ENCODE measurements around the gene GATAD2A. TPM values are rescaled to one million over a fixed set of nuclear protein-coding genes. Genes with fewer than 3 reads are reported as not detected.

Gene GATAD2A
- total and polyA plus RNA-seq, 2 of the 8 experiments (the other 6 are each of a cell fraction or from before 2014, with no cell fraction given): 38.4 to 205 TPM

- TF ChIP-seq SIN3A (conservative IDR thresholded peaks at IDR 0.05 in 1 of 2, IDR thresholded peaks at IDR 0.05 in 1 of 2; ENCODE audit: low read depth in 1 of 2, low read length in 2 of 2) (no peak), RAD21 (IDR thresholded peaks at IDR 0.05 in 1 of 2, conservative IDR thresholded peaks at IDR 0.05 in 1 of 2; ENCODE audit: low read depth in 2 of 2, low read length in 2 of 2) (peak; percentile 86 to 90)
These were observed 84.9 kb downstream of the GATAD2A start (continued) for GRCh38 chr19:19490214-19490968.

Measured in H1 (cell line).